A549 (cell line): ENCODE measurements around the gene RPTOR. TPM values are rescaled to one million over a fixed set of nuclear protein-coding genes. Genes with fewer than 3 reads are reported as not detected.
A peak's percentile ranks its signal among the peaks of the same experiment; 100 is the strongest.

Experiments
- ATAC-seq, 2 experiments: fragments of 200-7000 bp in 1 of 2; fragments of >200 bp in 1 of 2; cut with Nextera tagmentation in 1 of 2; cut with Tn5 transposase in 1 of 2; 3 replicates each; pipeline versions ENCODE4 v1.8.0 to v1.9.1; 2018 to 2020; ENCODE audit warnings: mild to moderate bottlenecking in 1 of 2, moderate library complexity in 1 of 2
- CTCF ChIA-PET: fragments of 300-600 bp; sonication (Branson Sonifier 250); formaldehyde crosslinking; extraction: SDS; loops from one replicate; lab custom pipeline; 2021; ENCODE audit warnings: antibody characterized with exemption, inconsistent platforms; lab: Yijun Ruan, JAX
- POLR2A ChIA-PET: fragments of 350-600 bp; formaldehyde crosslinking; extraction: SDS; loops from one replicate; lab custom pipeline; 2021; ENCODE audit warnings: antibody characterized with exemption, inconsistent platforms; lab: Yijun Ruan, JAX
- DNase-seq, 2 experiments: peaks; one replicate each; pipeline versions ENCODE4 v3.0.0 to v3.0.0-alpha.2; 2011 to 2016; ENCODE audit warnings: low read depth in 1 of 2, low spot score in 1 of 2
- FAIRE-seq: peaks from 2 replicates; lab custom pipeline; 2011; peaks lifted over from hg19 to GRCh38; lab: Jason Lieb, UNC
- H3K27ac ChIP-seq, 2 experiments: fragments of >200 bp; sonication (Bioruptor Twin); formaldehyde crosslinking; 3 replicates each; pipeline ENCODE4 v1.5.1; 2016 to 2017
- H3K4me1 ChIP-seq: fragments of >200 bp; sonication (Bioruptor Twin); formaldehyde crosslinking; 3 replicates; pipeline ENCODE4 v1.6.1; 2016
- H3K4me2 ChIP-seq: fragments of >200 bp; sonication (Bioruptor Twin); formaldehyde crosslinking; 3 replicates; pipeline ENCODE4 v1.6.1; 2016
- H3K4me3 ChIP-seq: fragments of >200 bp; sonication (Bioruptor Twin); formaldehyde crosslinking; 3 replicates; pipeline ENCODE4 v1.5.1; 2016
- H3K9me3 ChIP-seq: fragments of >200 bp; sonication (Bioruptor Twin); formaldehyde crosslinking; 3 replicates; pipeline ENCODE4 v1.6.1; 2016
- BHLHE40 ChIP-seq: IDR thresholded peaks from 2 replicates; pipeline ENCODE4 v1.6.1; 2012; ENCODE audit warnings: low read depth, low read length, inconsistent platforms
- CHD2 ChIP-seq: fragments of 150-350 bp; IDR thresholded peaks from 2 replicates; pipeline ENCODE4 v1.6.1; 2014; ENCODE audit warnings: low read length; ENCODE audit not compliant: partially characterized antibody
- EHF ChIP-seq: fragments of 250-450 bp; sonication (Bioruptor Pico); IDR thresholded peaks from 2 replicates; pipeline ENCODE4 v1.5.0; 2020; ENCODE audit warnings: mild to moderate bottlenecking
- EHMT2 ChIP-seq: fragments of 200-600 bp; sonication (generic); IDR thresholded peaks from 2 replicates; pipeline ENCODE4 v1.6.1; 2016; ENCODE audit warnings: antibody characterized with exemption, low read depth, mild to moderate bottlenecking, moderate library complexity
- ESRRA ChIP-seq: fragments of 150-350 bp; IDR thresholded peaks from 2 replicates; pipeline ENCODE4 v1.6.1; 2014; ENCODE audit warnings: mild to moderate bottlenecking, low read length, borderline replicate concordance
- FOXS1 ChIP-seq: fragments of 250-450 bp; sonication (Bioruptor Pico); IDR thresholded peaks from 2 replicates; pipeline ENCODE4 v1.5.0; 2020; ENCODE audit warnings: mild to moderate bottlenecking, moderate library complexity
- HDAC2 ChIP-seq: fragments of 200-600 bp; sonication (generic); IDR thresholded peaks from 2 replicates; pipeline ENCODE4 v1.6.1; 2016
- KDM1A ChIP-seq: fragments of 200-600 bp; sonication (generic); IDR thresholded peaks from 2 replicates; pipeline ENCODE4 v1.6.1; 2016; ENCODE audit warnings: low read depth, mild to moderate bottlenecking
- MAZ ChIP-seq: fragments of 150-350 bp; IDR thresholded peaks from 2 replicates; pipeline ENCODE4 v1.6.1; 2014; ENCODE audit warnings: antibody characterized with exemption, low read depth, low read length, borderline replicate concordance
- MYC ChIP-seq: IDR thresholded peaks from 2 replicates; pipeline ENCODE4 v1.6.1; 2012; ENCODE audit warnings: mild to moderate bottlenecking, inconsistent platforms, low read length, improper control_type of control experiment, borderline replicate concordance
- POLR2A ChIP-seq: IDR thresholded peaks from 2 replicates; pipeline ENCODE4 v1.6.1; 2012; ENCODE audit warnings: mild to moderate bottlenecking, low read length
- RAD21 ChIP-seq, 2 experiments: fragments of >200 bp in 1 of 2; sonication (Bioruptor Twin) in 1 of 2; formaldehyde crosslinking in 1 of 2; IDR thresholded peaks in 1 of 2; conservative IDR thresholded peaks in 1 of 2; 2 replicates in 1 of 2; 3 replicates in 1 of 2; pipeline ENCODE4 v1.6.1; 2012 to 2018; ENCODE audit warnings: inconsistent platforms in 1 of 2
- RARB ChIP-seq: fragments of 250-450 bp; sonication (Bioruptor Pico); IDR thresholded peaks from 2 replicates; pipeline ENCODE4 v1.8.0; 2021; ENCODE audit warnings: mild to moderate bottlenecking, moderate library complexity
- RCOR1 ChIP-seq: fragments of 150-350 bp; IDR thresholded peaks from 2 replicates; pipeline ENCODE4 v1.6.1; 2014; ENCODE audit warnings: antibody characterized with exemption, low read length, low read depth
- RFX5 ChIP-seq: fragments of 450-650 bp; IDR thresholded peaks from 2 replicates; pipeline ENCODE4 v1.7.1; 2014; ENCODE audit warnings: antibody characterized with exemption, mild to moderate bottlenecking, moderate library complexity
- ZFP36 ChIP-seq: fragments of 450-650 bp; IDR thresholded peaks from 2 replicates; pipeline ENCODE4 v1.6.1; 2014; ENCODE audit warnings: borderline replicate concordance; ENCODE audit not compliant: partially characterized antibody
- ZSCAN20 ChIP-seq: fragments of 250-450 bp; sonication (Bioruptor Pico); IDR thresholded peaks from 2 replicates; pipeline ENCODE4 v1.8.0; 2022; ENCODE audit warnings: mild to moderate bottlenecking, moderate library complexity
- WGBS: methylation state at CpG from one replicate; pipeline ENCODE4 v1.1.6; 2017; ENCODE audit errors: missing lambda C conversion rate; 5-methylcytosine and 5-hydroxymethylcytosine counted together
- polyA plus RNA-seq, 4 experiments: library from polyadenylated mRNA; depleted of rRNA in 3 of 4; stranded (reverse); fragments of >200 nt; fragmentation: RNase III in 1 of 4; extraction: RNeasy Plus Mini Kit Qiagen cat#74134 plus additional on column Dnase treatment in 1 of 4; gene quantifications; 2 replicates in 3 of 4; 3 replicates in 1 of 4; pipeline ENCODE4 v1.2.3, GENCODE V29; 2011 to 2017
- TF ChIP-seq, protein P1 (sequence below): fragments of 150-350 bp; IDR thresholded peaks from 2 replicates; pipeline ENCODE4 v1.6.1; 2014; ENCODE audit warnings: low read depth, mild to moderate bottlenecking, low read length
- TF ChIP-seq, protein P2 (sequence below): IDR thresholded peaks from 2 replicates; pipeline ENCODE4 v1.6.1; 2012
- TF ChIP-seq, protein P3 (sequence below): fragments of >200 bp; sonication (Bioruptor Twin); formaldehyde crosslinking; IDR thresholded peaks from 3 replicates; pipeline ENCODE4 v1.6.1; 2016
- TF ChIP-seq, protein P4 (sequence below): IDR thresholded peaks from 2 replicates; pipeline ENCODE4 v1.6.1; 2012; ENCODE audit warnings: low read depth, borderline replicate concordance
- TF ChIP-seq, protein P5 (sequence below): fragments of 200-600 bp; sonication (generic); IDR thresholded peaks from 2 replicates; pipeline ENCODE4 v1.6.1; 2016; ENCODE audit warnings: antibody characterized with exemption, mild to moderate bottlenecking, moderate library complexity
- TF ChIP-seq, protein P6 (sequence below): fragments of 250-450 bp; sonication (Bioruptor Pico); IDR thresholded peaks from 2 replicates; pipeline ENCODE4 v1.5.0; 2021; ENCODE audit warnings: mild to moderate bottlenecking, moderate library complexity, borderline replicate concordance

RPTOR gene
- polyA plus RNA-seq, 2 of the 4 experiments (the other 2 are of a cell fraction) = 10.8 to 27.1 TPM

DNA sequence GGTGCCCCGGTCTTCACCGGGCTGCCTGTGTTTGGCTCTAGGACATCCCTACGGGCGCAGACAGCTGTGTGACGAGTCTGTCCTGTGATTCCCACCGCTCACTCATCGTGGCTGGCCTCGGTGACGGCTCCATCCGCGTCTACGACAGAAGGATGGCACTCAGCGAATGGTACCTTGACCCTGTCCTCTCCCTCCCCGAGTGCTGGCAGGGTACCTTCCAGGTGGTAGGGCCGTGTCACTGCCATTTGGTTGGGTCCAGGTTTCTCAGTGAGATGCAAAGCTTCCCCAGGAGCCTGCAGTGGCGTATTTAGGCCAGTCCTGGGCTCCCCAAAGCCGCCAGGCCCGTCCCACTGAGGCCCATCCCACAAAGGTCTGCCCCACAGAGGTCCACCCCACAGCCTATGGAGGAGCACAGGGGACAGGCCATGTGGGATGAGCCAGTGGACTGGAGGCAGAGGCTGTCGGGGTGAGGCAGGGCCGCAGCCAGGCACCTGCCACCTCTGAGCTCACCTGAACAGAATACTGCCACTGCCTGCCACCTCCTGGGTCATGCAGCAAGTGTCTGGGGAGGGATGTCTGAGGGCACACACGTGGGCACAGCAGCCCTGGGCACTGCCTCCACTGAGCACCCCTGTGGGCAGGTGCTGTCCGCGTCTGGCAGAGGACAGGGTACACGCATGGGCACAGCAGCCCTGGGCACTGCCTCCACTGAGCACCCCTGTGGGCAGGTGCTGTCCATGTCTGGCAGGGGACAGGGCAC, 415.6 kb downstream of the RPTOR start:
- CTCF ChIA-PET = interaction anchor here (1.0 to 3.3 kb wide), 4 partner anchors 16 to 533 kb away, joined by 3 to 10 read pairs (median 4); no protein-coding TSS in a partner anchor
- FAIRE-seq = no peak
- POLR2A ChIA-PET = no interaction called here

DNA sequence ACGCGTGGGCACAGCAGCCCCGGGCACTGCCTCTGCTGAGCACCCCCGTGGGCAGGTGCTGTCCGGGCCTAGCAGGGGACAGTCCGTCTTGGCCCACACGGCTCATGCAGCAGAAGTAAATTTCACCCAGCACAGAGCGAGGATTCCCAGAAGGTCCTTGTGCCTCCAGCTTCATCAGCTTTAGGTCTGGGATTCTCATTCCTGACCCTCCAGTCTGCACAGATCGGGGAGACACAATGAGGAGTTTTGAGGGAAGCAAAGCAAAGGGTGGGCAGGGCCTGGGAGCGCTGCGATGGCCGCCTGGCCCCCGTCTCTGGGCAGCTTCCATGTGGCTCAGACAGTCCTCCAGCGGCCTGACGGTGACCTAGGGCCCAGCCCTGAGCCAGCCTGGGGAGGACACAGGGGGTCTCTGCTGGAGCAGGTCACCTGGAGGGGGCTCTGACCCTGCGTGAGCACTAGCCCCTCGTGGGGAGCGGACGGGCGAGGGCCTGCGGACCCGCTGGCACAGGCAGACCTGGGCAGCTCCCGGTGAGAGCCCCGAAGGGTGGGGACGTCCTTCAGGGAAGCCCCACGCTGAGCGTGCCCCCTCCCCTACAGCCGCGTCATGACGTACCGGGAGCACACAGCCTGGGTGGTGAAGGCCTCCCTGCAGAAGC, 416.3 kb downstream of the RPTOR start:
- FAIRE-seq (no peak), DNase-seq (no peak), ATAC-seq (no peak)
- H3K9me3 ChIP-seq = no peaks in the 10 kb centered on the region
- POLR2A ChIA-PET = no interaction called here
- WGBS = 91% methylated on average over 31 of the region's 31 CpGs
- H3K27ac ChIP-seq = no peak overlapping the region
- no peaks in the 10 kb centered on the region for H3K4me1 ChIP-seq
- CTCF ChIA-PET = interaction anchor here (0.6 to 3.3 kb wide), 5 partner anchors 21 to 534 kb away, joined by 3 to 10 read pairs (median 3); partner anchors contain the start of genes NPTX1 and RPTOR
- H3K4me2 ChIP-seq = no peak overlapping the region
- H3K4me3 ChIP-seq = no peak overlapping the region
- TF ChIP-seq, protein P1, sequence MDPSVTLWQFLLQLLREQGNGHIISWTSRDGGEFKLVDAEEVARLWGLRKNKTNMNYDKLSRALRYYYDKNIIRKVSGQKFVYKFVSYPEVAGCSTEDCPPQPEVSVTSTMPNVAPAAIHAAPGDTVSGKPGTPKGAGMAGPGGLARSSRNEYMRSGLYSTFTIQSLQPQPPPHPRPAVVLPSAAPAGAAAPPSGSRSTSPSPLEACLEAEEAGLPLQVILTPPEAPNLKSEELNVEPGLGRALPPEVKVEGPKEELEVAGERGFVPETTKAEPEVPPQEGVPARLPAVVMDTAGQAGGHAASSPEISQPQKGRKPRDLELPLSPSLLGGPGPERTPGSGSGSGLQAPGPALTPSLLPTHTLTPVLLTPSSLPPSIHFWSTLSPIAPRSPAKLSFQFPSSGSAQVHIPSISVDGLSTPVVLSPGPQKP = no peak
- TF ChIP-seq KDM1A = no peak
- TF ChIP-seq ZSCAN20 (CRISPR knock-in tag) = no peak
- TF ChIP-seq, protein P2, sequence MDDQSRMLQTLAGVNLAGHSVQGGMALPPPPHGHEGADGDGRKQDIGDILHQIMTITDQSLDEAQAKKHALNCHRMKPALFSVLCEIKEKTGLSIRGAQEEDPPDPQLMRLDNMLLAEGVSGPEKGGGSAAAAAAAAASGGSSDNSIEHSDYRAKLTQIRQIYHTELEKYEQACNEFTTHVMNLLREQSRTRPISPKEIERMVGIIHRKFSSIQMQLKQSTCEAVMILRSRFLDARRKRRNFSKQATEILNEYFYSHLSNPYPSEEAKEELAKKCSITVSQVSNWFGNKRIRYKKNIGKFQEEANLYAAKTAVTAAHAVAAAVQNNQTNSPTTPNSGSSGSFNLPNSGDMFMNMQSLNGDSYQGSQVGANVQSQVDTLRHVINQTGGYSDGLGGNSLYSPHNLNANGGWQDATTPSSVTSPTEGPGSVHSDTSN = no peak
- TF ChIP-seq MAZ = no peak
- TF ChIP-seq ZFP36 = no peak
- no peak for TF ChIP-seq RARB
- no peak for TF ChIP-seq RCOR1
- TF ChIP-seq POLR2A = no peak
- TF ChIP-seq MYC = no peak
- TF ChIP-seq EHF = no peak

More for the DNA sequence above, 415.6 kb downstream of the RPTOR start:
- no peak for TF ChIP-seq BHLHE40
- TF ChIP-seq, protein P3, sequence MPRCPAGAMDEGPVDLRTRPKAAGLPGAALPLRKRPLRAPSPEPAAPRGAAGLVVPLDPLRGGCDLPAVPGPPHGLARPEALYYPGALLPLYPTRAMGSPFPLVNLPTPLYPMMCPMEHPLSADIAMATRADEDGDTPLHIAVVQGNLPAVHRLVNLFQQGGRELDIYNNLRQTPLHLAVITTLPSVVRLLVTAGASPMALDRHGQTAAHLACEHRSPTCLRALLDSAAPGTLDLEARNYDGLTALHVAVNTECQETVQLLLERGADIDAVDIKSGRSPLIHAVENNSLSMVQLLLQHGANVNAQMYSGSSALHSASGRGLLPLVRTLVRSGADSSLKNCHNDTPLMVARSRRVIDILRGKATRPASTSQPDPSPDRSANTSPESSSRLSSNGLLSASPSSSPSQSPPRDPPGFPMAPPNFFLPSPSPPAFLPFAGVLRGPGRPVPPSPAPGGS = no peak
- TF ChIP-seq EHF = no peak
- no peak for TF ChIP-seq CHD2
- TF ChIP-seq RAD21 (conservative IDR thresholded peaks at IDR 0.05 in 1 of 2, IDR thresholded peaks at IDR 0.05 in 1 of 2) = no peak
- TF ChIP-seq RFX5 = no peak
- TF ChIP-seq HDAC2 = no peak
- TF ChIP-seq EHMT2 = no peak
- TF ChIP-seq, protein P4, sequence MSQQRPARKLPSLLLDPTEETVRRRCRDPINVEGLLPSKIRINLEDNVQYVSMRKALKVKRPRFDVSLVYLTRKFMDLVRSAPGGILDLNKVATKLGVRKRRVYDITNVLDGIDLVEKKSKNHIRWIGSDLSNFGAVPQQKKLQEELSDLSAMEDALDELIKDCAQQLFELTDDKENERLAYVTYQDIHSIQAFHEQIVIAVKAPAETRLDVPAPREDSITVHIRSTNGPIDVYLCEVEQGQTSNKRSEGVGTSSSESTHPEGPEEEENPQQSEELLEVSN = no peak
- no peak for TF ChIP-seq FOXS1 (CRISPR knock-in tag)
- TF ChIP-seq ESRRA = no peak
- TF ChIP-seq, protein P5, sequence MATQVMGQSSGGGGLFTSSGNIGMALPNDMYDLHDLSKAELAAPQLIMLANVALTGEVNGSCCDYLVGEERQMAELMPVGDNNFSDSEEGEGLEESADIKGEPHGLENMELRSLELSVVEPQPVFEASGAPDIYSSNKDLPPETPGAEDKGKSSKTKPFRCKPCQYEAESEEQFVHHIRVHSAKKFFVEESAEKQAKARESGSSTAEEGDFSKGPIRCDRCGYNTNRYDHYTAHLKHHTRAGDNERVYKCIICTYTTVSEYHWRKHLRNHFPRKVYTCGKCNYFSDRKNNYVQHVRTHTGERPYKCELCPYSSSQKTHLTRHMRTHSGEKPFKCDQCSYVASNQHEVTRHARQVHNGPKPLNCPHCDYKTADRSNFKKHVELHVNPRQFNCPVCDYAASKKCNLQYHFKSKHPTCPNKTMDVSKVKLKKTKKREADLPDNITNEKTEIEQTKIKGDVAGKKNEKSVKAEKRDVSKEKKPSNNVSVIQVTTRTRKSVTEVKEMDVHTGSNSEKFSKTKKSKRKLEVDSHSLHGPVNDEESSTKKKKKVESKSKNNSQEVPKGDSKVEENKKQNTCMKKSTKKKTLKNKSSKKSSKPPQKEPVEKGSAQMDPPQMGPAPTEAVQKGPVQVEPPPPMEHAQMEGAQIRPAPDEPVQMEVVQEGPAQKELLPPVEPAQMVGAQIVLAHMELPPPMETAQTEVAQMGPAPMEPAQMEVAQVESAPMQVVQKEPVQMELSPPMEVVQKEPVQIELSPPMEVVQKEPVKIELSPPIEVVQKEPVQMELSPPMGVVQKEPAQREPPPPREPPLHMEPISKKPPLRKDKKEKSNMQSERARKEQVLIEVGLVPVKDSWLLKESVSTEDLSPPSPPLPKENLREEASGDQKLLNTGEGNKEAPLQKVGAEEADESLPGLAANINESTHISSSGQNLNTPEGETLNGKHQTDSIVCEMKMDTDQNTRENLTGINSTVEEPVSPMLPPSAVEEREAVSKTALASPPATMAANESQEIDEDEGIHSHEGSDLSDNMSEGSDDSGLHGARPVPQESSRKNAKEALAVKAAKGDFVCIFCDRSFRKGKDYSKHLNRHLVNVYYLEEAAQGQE = no peak
- TF ChIP-seq, protein P6, sequence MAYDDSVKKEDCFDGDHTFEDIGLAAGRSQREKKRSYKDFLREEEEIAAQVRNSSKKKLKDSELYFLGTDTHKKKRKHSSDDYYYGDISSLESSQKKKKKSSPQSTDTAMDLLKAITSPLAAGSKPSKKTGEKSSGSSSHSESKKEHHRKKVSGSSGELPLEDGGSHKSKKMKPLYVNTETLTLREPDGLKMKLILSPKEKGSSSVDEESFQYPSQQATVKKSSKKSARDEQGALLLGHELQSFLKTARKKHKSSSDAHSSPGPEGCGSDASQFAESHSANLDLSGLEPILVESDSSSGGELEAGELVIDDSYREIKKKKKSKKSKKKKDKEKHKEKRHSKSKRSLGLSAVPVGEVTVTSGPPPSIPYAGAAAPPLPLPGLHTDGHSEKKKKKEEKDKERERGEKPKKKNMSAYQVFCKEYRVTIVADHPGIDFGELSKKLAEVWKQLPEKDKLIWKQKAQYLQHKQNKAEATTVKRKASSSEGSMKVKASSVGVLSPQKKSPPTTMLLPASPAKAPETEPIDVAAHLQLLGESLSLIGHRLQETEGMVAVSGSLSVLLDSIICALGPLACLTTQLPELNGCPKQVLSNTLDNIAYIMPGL = no peak
- 89% methylated on average over 19 of the region's 24 CpGs for WGBS
- no peaks in the 10 kb centered on the region for H3K9me3 ChIP-seq
- H3K4me3 ChIP-seq = no peak overlapping the region
- H3K4me2 ChIP-seq = no peak overlapping the region
- peak in 1 of 2 experiments; percentile 3; a peak in 1 of 6 replicates for ATAC-seq
- no peak overlapping the region for H3K27ac ChIP-seq
- no peaks in the 10 kb centered on the region for H3K4me1 ChIP-seq
- no peak for DNase-seq
